ENCODE data around the gene SLC39A5. TPM values are rescaled to one million over a fixed set of nuclear protein-coding genes. Genes with fewer than 3 reads are reported as not detected.

SLC39A5 gene
- total RNA-seq, 2 donors from 2014 or later, result not detected

- Mint-ChIP-seq H3K27ac (peak overlapping the region; percentile 72), H3K36me3 (ENCODE audit: low read depth) (peaks cover 7% of the 10 kb centered on the region), H3K27me3 (no peaks in the 10 kb centered on the region), H3K4me1 (peaks cover 8% of the 10 kb centered on the region), H3K4me3 (no peak overlapping the region)
- DNase-seq (no peak), ATAC-seq (no peak)
- H3K9me3 ChIP-seq (ENCODE audit: control insufficient read depth, low read length, poor library complexity, severe bottlenecking), result no peaks in the 10 kb centered on the region
Measured at GRCh38 chr12:56198836-56199235, 31.0 kb upstream of the SLC39A5 start.

DNA sequence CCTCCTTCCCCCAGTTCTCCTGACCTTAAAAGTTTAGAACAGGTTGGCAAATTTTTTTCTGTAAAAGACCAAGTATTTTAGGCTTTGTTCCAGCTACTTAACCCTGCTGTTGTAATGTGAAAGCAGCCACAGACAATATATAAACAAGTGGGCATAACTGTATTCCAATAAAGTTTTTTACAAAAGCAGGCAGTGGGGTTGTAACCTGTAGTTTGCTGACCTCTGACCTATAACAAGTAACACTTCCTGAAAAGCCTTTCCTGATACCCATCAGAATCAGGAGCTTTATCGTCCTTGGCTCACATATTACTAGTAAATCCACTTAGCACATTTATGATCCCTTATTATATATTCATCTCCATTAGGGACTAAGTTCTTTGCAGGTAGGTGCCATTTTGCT lies 27.5 kb upstream of the SLC39A5 start:
- no peak for DNase-seq
- H3K4me1 Mint-ChIP-seq, result peaks cover 11% of the 10 kb centered on the region
- no peak overlapping the region for H3K27ac Mint-ChIP-seq
- peaks cover 6% of the 10 kb centered on the region for H3K36me3 Mint-ChIP-seq (ENCODE audit: low read depth)
- ATAC-seq, result no peak
- H3K27me3 Mint-ChIP-seq, result no peaks in the 10 kb centered on the region
- no peak overlapping the region for H3K4me3 Mint-ChIP-seq
- no peaks in the 10 kb centered on the region for H3K9me3 ChIP-seq (ENCODE audit: control insufficient read depth, low read length, poor library complexity, severe bottlenecking)

- no peak for DNase-seq
- no peaks in the 10 kb centered on the region for H3K9me3 ChIP-seq (ENCODE audit: control insufficient read depth, low read length, poor library complexity, severe bottlenecking)
- ATAC-seq, result no peak
- H3K4me3 Mint-ChIP-seq, result no peak overlapping the region
- H3K27me3 Mint-ChIP-seq, result no peaks in the 10 kb centered on the region
- H3K36me3 Mint-ChIP-seq (ENCODE audit: low read depth), result peaks cover 8% of the 10 kb centered on the region
- H3K4me1 Mint-ChIP-seq, result peaks cover 13% of the 10 kb centered on the region
- H3K27ac Mint-ChIP-seq, result no peak overlapping the region
Measured at GRCh38 chr12:56202838-56203237, 27.0 kb upstream of the SLC39A5 start.

DNA sequence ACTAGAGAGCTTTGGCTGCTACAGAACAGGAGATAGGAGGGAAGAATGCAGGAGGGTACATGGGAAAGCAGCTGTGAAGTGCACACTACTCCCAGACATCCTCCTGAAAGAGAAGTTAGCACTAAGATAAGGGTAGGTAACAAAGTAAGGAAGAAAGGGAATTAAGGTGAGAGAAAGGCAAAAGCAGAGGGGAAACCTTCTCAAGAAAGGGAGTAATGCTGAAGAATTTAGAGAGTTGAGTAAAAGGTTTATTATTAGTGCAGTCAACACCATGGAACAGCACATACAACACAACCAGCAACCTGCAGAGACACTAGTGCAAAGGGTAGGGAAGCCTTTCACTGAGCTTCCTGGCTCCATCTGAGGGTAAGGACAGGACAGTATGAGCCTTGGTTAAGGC lies 25.6 kb upstream of the SLC39A5 start:
- Mint-ChIP-seq H3K4me3 (no peak overlapping the region), H3K36me3 (ENCODE audit: low read depth) (peaks cover 8% of the 10 kb centered on the region), H3K27me3 (no peaks in the 10 kb centered on the region), H3K4me1 (peaks cover 13% of the 10 kb centered on the region), H3K27ac (peak overlapping the region; percentile 41)
- DNase-seq (no peak), ATAC-seq (no peak)
- H3K9me3 ChIP-seq (ENCODE audit: control insufficient read depth, low read length, poor library complexity, severe bottlenecking), result no peaks in the 10 kb centered on the region

DNA sequence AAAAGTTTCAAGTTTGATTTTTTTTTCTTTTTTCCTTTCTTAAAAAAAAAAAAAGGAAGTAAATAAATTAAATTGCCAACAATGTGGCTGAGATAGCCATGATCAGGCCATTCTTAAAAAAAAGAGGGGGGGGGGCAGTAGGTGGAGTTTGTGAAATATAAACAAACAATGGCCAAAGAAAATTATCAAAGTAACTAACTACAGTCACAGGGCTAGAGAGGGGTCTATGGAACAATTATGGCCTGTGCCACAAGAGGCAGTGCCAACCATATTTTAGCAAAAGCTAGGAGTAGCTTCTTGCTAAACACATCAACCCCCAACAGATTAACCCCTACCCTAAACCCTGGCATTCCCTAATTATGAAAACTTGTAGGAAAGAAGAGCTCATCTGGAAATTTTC lies 24.4 kb upstream of the SLC39A5 start:
- Mint-ChIP-seq H3K27ac (no peak overlapping the region), H3K36me3 (ENCODE audit: low read depth) (peaks cover 8% of the 10 kb centered on the region), H3K27me3 (no peaks in the 10 kb centered on the region), H3K4me1 (peaks cover 13% of the 10 kb centered on the region), H3K4me3 (no peak overlapping the region)
- ATAC-seq, result no peak
- no peaks in the 10 kb centered on the region for H3K9me3 ChIP-seq (ENCODE audit: control insufficient read depth, low read length, poor library complexity, severe bottlenecking)
- DNase-seq, result no peak

GRCh38 chr12:56206452-56207166 lies 23.2 kb upstream of the SLC39A5 start:
- Mint-ChIP-seq H3K27ac (peak overlapping the region; percentile 67), H3K36me3 (ENCODE audit: low read depth) (peaks cover 11% of the 10 kb centered on the region), H3K4me3 (peak overlapping the region; percentile 25), H3K4me1 (peaks cover 16% of the 10 kb centered on the region), H3K27me3 (no peaks in the 10 kb centered on the region)
- DNase-seq (peak in 1 of 3 donors; percentile 21), ATAC-seq (peak; percentile 60)
- H3K9me3 ChIP-seq (ENCODE audit: control insufficient read depth, low read length, poor library complexity, severe bottlenecking), result no peaks in the 10 kb centered on the region

GRCh38 chr12:56208006-56208405 lies 21.8 kb upstream of the SLC39A5 start:
- H3K27ac Mint-ChIP-seq, result peak overlapping the region; percentile 72
- ATAC-seq (peak; percentile 50), DNase-seq (no peak)
- peaks cover 11% of the 10 kb centered on the region for H3K36me3 Mint-ChIP-seq (ENCODE audit: low read depth)
- peaks cover 15% of the 10 kb centered on the region for H3K4me1 Mint-ChIP-seq
- no peak overlapping the region for H3K4me3 Mint-ChIP-seq
- H3K9me3 ChIP-seq (ENCODE audit: control insufficient read depth, low read length, poor library complexity, severe bottlenecking), result no peaks in the 10 kb centered on the region
- no peaks in the 10 kb centered on the region for H3K27me3 Mint-ChIP-seq

DNA sequence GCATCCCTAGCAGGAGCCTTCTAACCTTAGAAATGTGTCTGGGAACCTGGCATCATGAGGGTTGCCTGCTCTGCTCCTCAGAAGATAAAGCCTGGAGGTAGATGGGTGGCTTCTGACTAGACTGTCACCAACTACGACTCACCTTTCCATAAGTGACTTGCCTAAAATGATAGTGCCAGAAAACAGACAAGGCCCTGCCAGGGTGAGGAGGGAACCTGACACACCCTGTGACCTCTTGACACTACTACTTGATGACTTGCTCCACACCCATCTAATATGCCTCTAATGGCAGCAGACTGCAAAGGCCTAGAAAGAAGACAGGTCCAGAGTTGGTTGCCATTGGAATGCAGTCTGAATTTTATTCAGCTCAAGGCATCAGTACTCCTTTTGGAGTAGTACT lies 17.5 kb upstream of the SLC39A5 start:
- ATAC-seq (no peak), DNase-seq (no peak)
- H3K27me3 Mint-ChIP-seq, result no peaks in the 10 kb centered on the region
- peaks cover 9% of the 10 kb centered on the region for H3K36me3 Mint-ChIP-seq (ENCODE audit: low read depth)
- H3K9me3 ChIP-seq (ENCODE audit: control insufficient read depth, low read length, poor library complexity, severe bottlenecking), result no peaks in the 10 kb centered on the region
- no peak overlapping the region for H3K4me3 Mint-ChIP-seq
- H3K27ac Mint-ChIP-seq, result no peak overlapping the region
- peaks cover 17% of the 10 kb centered on the region for H3K4me1 Mint-ChIP-seq

GRCh38 chr12:56213878-56214277 lies 16.0 kb upstream of the SLC39A5 start:
- H3K4me3 Mint-ChIP-seq, result no peak overlapping the region
- no peaks in the 10 kb centered on the region for H3K27me3 Mint-ChIP-seq
- DNase-seq (no peak), ATAC-seq (no peak)
- no peaks in the 10 kb centered on the region for H3K9me3 ChIP-seq (ENCODE audit: control insufficient read depth, low read length, poor library complexity, severe bottlenecking)
- H3K4me1 Mint-ChIP-seq, result peaks cover 14% of the 10 kb centered on the region
- H3K27ac Mint-ChIP-seq, result peak overlapping the region; percentile 27
- peaks cover 7% of the 10 kb centered on the region for H3K36me3 Mint-ChIP-seq (ENCODE audit: low read depth)

DNA sequence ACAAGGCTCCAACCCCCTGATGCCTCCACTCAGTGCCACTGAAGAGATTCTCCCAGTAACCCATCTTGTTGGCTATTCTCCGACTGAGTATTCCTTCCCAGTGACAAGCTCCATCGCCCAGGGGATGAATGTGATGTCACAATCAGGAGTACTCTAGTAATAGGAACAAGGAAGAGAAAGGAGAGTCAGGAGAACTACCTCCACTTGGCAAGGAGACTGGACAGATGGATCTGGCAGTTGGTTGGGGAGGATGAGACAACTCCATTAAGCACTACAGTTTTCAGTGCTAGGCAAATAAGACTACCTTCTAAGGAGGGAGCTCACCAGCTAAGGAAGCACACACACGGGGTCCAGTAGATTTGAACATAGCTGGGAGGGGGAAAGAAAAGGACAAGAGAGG lies 13.4 kb upstream of the SLC39A5 start:
- ATAC-seq, result no peak

DNA sequence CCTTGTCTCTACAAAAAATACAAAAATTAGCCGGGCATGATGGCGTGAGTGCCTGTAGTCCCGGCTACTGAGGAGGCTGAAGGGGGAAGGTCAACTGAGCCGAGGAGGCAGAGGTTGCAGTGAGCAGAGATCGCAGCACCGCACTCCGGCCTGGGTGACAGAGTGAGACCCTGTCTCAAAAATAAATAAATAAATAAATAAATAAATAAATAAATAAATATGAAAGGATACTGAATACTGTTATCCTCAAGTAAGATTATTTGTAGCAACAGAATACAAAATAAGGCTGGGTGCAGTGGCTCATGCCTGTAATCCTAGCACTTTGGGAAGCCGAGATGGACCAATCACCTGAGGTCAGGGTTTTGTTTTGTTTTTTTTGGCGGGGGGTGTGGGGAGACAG lies 10.0 kb upstream of the SLC39A5 start:
- DNase-seq, result no peak
- Mint-ChIP-seq H3K27ac (no peak overlapping the region), H3K4me1 (peaks cover 41% of the 10 kb centered on the region)

More for the DNA sequence above, 13.4 kb upstream of the SLC39A5 start:
- H3K9me3 ChIP-seq (ENCODE audit: control insufficient read depth, low read length, poor library complexity, severe bottlenecking), result no peaks in the 10 kb centered on the region
- Mint-ChIP-seq H3K27ac (peak overlapping the region; percentile 32), H3K4me1 (peaks cover 22% of the 10 kb centered on the region), H3K27me3 (no peaks in the 10 kb centered on the region), H3K4me3 (no peak overlapping the region), H3K36me3 (ENCODE audit: low read depth) (peaks cover 4% of the 10 kb centered on the region)
- no peak for DNase-seq

DNA sequence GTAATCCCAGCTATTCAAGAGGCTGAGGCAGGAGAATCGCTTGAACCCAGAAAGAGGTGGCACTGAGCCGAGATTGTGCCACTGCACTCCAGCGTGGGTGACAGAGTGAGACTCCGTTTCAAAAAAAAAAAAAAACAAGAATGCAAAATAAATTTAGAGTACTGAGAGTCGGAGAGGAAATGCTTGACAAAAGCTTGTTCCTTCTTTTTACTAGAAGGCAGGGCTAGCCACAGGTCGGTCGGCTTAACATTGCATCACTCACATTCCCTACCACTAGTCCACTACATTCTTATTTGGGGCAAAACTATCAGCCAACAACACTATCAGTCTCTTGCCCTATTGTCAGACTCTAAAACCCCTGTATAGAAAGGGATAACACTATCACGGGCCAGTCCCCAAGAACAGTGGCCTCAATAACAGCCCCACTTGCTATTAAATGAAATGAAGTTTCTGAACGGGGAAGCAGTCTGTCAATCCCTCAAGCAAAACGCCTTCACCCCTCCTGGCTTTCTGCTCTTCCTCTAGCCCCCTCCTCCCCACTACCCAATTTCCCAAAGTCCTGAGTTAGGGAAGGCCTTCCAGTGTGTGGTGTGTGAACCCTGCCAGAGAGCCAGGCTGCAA lies 9.1 kb upstream of the SLC39A5 start:
- ATAC-seq, result no peak
- peaks cover 44% of the 10 kb centered on the region for H3K4me1 Mint-ChIP-seq
- no peak for DNase-seq

More for the DNA sequence above, 10.0 kb upstream of the SLC39A5 start:
- Mint-ChIP-seq H3K36me3 (ENCODE audit: low read depth) (peaks cover 2% of the 10 kb centered on the region), H3K4me3 (no peak overlapping the region), H3K27me3 (no peaks in the 10 kb centered on the region)
- no peaks in the 10 kb centered on the region for H3K9me3 ChIP-seq (ENCODE audit: control insufficient read depth, low read length, poor library complexity, severe bottlenecking)
- no peak for ATAC-seq

GRCh38 chr12:56221232-56221756 lies 8.6 kb upstream of the SLC39A5 start:
- peaks cover 44% of the 10 kb centered on the region for H3K4me1 Mint-ChIP-seq
- no peaks in the 10 kb centered on the region for H3K9me3 ChIP-seq (ENCODE audit: control insufficient read depth, low read length, poor library complexity, severe bottlenecking)
- peak overlapping the region; percentile 98 for H3K4me3 Mint-ChIP-seq
- ATAC-seq (peak; percentile 42), DNase-seq (no peak)
- H3K27me3 Mint-ChIP-seq, result no peaks in the 10 kb centered on the region
- peak overlapping the region; percentile 99 for H3K27ac Mint-ChIP-seq
- H3K36me3 Mint-ChIP-seq (ENCODE audit: low read depth), result no peaks in the 10 kb centered on the region

More for the DNA sequence above, 9.1 kb upstream of the SLC39A5 start:
- H3K9me3 ChIP-seq (ENCODE audit: control insufficient read depth, low read length, poor library complexity, severe bottlenecking), result no peaks in the 10 kb centered on the region
- peak overlapping the region; percentile 99 for H3K27ac Mint-ChIP-seq
- H3K27me3 Mint-ChIP-seq, result no peaks in the 10 kb centered on the region
- no peaks in the 10 kb centered on the region for H3K36me3 Mint-ChIP-seq (ENCODE audit: low read depth)
- peak overlapping the region; percentile 98 for H3K4me3 Mint-ChIP-seq
